GM12891 (cell line): ENCODE results near the gene ZAR1.

Source experiments
- POLR2A ChIP-seq: IDR thresholded peaks from 2 replicates; pipeline ENCODE4 v1.6.1; 2011; ENCODE audit warnings: low read depth, low read length, control low read depth
- POLR2AphosphoS5 ChIP-seq: IDR thresholded peaks from 2 replicates; pipeline ENCODE4 v1.6.1; 2011; ENCODE audit warnings: low read depth, low read length, control low read depth
- TAF1 ChIP-seq: IDR thresholded peaks from 2 replicates; pipeline ENCODE4 v1.6.1; 2011; ENCODE audit warnings: low read depth, low read length, control low read depth

DNA sequence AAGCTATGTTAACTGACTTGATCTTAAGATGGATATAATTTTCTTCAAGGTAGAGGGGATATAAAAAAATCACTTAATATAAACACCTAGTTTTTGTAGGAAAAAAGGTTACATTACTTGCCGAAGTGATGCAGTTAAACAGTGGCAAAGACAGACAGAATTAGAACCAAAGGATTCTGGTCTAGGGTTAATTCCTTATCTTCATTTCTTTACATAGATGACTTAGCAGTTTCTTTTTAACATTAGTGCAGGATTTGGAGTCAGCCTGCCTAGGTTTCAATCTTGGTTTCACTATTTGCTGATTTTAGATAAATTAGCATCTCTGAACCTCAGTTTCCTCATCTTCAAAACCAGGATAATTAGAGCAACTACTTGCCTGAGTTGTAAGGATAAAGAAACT, 14.3 kb downstream of the ZAR1 start:
- TF ChIP-seq POLR2A (no peak), POLR2AphosphoS5 (no peak), TAF1 (no peak)
